ENCODE measurements around the gene PARD3B.

PARD3B gene

DNA sequence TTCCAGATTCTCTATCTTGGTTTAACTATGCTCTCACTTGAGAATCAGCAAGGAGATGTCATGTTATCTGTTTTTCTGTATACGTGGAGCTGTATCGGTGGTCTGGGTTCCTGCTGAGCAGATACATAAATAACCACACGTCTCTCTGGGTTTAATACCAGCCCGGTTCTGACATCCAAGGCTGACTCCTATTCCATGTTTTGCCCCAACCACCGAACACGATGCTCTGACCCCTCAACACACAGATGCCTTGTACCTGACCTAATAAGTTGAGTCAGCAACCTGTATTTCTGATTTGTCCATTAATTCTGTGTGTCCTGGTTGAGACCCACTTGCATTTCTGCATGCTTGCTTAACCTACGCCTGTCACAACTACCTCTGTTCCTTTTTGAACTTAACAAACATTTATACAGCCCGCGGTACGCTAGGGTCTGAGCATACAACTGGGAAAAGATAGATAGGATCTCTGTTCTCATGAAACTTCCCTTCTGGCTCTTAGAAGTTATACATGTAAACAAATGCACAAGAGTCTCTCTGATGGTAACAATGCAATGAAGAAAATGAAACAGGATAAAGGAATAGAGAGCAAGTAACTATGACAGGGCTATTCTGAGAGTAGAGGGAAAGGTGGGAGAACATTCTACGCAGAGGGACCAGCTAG, 480.4 kb downstream of the PARD3B start:
- no peak for DNase-seq

DNA sequence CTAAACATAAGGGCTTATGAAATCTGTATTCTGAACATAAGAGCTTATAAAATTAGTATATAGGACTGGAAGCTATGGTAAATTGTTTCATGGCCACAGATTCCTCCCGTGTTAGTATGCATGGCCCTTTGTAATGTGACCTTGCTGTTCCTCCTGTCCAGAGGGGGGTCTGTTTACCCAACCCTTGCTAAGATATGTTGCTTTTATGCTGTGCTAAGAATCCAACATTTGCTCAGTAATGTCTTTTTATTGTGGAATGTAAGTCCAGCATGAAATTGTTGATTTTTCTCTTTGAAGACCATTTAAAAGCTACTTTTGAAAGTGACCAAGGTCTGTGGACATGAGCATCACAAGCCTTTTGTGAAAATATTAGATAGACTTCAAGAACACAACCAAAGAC, 485.4 kb downstream of the PARD3B start:
- no peak for DNase-seq

DNA sequence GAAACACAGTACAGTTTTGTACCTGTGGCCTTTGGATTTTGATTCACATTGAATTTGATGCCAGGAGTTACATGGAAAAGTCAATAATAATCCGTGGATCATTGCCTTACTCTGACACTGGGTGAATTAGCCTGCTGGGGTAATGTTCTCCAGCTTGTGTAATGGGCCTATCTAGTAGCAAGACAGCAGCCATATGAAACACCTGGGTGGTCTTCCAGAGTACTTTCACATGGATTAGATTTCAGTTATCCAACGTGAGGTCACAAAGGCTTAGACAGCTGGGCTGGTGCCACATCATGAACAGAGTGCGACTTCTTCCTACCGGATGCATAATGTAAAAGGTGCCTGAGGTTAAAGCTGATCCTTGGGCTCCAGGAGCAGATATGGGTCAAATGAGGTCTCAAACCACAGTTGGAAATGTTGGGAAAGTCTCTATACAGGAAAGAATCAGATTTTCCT, 486.8 kb downstream of the PARD3B start:
- no peak for DNase-seq

DNA sequence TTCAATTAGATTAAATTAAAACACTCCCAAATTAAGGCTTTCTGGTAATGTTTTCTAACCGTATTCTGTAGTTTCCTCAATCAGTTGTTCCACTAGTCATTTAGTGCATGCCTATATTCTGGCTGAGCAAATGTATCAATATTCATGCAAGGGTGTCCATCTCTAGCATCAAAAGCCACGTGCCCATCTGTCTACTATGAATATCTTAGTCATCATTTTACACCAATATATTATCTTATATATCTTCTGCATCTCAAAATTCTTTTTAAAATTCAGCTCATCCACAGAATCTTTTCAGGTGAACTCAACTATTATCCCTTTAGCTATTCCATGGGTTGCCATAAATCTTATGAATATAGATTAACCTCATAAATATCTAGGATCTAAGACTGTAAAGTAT, 488.2 kb downstream of the PARD3B start:
- no peak for DNase-seq

DNA sequence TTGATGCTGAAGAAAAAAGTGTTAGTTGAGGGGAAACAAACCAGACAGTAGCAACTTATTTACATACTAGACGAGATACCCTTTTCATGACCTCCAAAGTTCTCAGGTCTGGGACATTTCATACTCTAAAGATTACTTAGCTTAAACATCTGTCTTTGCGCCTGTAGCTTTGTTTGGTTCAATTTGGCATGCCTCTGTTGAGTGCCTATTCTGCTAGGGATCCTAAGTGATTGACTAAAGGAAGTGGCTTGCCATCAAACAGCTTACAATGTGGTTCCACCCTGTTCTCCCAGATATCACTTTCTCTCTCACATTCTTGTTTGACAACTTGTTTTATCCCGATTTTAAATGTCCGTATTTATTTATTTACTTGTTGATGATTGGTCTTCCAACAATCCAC, 488.8 kb downstream of the PARD3B start:
- no peak for DNase-seq

DNA sequence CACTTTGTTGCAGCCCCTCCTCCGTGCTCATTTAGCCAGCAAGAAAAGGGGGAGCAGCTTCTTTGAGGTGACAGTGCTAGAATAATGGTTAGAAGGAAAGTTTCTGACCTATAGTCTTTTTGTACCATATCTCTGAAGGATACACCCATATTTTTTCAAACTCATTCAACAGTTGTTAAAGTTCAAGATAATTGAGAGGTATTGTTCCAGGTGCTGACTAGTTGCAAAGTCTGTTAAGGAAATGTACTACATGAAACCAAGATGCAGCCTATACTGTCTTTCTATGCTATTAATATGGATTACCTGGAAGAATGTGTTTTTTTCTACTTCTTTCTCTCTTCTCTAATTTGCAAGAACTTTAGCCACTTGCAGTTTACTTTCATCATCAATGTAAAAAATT, 495.0 kb downstream of the PARD3B start:
- no peak for DNase-seq

DNA sequence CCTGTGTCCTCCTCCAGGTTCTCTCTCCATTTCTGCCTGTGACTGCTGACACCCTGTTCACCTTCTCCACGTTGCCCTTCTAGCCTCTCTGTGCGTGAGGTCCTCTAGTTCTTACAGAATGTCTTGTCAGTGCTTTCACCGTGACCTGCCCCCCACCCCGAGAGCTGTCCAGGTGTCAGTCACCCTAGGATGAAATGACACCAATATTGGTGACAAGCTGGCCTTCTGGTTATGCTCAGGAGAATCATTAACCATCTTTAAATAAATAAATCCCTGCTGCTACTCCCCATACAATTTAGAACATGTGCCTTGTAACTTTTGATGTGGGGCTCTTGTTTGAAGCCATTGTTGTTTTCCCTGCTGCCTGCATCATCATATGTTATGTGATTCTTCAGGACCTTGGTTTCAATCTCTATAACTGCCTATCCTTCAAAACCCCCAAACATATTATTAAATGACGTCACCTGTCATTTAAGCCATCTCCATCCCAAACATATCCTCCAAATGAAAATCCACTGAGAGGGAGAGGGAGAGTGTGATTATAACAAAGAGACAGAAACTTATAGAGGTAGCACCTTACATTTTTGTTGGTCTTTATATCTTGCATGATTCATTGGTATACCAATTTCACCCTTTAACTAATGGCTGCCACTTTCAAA, 496.3 kb downstream of the PARD3B start:
- no peak for DNase-seq

DNA sequence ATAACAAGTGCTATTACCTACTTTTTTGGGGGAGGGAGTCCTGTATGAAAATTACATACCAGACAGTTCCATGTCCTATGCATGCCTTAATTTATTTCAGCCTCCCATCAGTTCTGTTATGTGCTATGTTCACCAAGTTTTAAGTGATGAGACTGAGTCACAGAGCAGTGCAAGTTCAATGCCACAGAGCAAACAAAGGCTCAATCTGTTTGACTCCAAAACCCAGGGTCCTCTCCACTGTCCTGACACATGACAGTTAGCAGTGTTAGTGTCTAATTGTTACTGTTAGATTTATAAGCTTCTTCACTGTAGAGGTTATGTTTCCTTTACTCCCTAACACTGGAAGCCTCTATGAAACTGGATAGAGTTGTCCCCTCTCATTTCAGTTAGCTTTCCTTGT, 498.0 kb downstream of the PARD3B start:
- DNase-seq: no peak

DNA sequence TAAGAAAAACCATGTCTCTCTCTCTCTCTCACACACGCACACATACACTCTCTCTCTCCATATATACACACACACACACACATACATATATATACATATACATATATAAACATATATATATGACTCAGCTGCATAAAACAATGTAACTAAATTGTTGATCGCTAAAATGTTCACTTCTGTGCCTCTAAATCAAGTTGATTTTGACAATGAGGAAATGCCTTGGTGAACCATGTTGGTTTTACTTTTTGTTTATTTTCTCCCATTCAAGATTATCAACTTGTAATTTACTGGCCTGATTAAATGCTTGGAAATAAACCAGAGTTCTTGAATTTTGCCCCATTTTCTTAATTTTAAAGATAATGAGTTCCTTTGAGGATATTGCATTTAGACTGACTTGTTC, 500.4 kb downstream of the PARD3B start:
- no peak for DNase-seq

DNA sequence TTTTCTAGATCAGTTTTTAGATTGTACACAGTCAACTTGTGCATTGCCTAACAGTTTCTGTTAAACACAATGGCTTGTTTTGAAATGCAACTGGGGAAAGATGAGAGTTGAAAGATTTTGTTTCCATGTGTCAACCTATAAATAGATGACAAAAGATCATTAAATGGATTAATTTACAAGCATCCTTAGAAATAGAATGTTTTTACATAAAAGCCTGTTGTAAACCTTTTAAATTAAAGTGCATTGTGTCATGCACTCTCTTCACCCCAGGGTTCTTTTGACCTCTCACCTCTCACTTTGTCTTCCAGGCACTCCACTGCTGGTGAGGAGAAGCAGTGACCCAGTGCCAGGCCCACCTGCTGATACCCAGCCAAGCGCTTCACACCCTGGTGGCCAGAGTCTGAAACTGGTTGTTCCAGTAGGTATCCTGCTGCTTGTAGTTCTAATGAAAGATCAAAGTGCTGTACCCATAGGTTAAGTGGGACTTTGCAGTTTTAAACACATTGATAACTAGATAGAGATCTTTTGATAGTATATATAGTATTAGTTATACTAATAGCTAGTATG, 502.1 kb downstream of the PARD3B start:
- DNase-seq: no peak

DNA sequence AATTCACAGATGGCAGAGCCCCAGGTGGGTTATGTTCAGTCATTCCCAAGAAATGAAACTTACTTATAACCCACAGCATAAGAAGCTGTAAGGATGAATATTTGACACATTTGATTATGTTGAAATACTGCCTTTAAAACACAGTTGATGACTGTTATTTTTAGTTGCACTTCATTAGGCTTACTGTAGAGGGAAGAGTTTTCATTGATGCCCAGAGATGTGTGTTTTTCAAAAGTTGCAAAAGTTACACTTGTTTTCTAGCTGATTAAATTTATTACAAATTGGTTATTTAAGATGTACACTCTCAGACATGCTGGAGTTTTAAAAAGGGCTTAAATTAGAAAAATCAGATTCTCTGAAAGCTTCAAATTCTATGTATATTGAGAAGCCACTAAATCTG, 506.1 kb downstream of the PARD3B start:
- no peak for DNase-seq

DNA sequence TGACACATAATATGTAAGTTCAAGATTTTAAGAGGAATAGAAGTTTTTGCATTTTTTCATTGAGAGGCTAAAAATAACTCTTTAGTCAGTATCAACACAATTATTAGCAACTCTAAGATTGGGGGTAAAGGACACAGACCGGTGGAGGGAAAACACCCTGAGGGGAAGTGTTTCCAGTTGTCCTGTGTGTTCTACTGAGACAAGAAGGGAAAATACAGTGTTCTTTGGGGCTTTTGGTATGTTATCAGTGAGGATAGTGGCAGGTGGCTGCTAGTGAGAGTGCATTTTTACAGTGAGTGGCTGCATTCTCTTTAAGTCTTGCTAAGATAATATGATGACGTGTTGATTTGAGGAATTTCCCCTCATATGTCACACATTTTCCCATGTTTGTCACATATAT, 507.5 kb downstream of the PARD3B start:
- no peak for DNase-seq

DNA sequence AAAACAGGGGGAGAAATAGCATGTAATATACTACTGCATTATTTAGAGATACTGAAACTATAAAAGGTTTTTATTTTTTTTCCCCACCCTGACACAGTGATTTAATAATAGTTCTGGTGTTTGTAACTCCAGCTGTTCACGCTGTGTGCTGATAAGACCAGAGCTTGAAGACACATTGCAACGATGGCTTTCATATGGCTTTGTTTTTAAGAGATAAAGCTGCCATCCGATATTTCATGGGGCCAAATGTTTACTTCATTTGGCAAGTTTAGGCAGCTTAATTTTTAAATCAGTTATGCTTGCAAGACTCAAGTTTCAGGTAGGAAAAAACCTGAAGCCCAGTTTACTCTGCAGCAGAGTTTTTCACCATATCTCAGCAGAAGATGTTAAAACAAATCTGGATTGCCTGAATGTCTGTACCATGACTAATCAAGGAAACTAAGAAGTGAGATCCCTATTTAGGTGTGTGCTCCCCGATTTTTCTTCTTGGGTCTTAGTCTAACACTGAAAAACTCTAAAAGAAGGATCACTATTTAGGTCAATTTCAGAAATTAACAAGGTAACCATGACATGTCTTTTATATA, 508.6 kb downstream of the PARD3B start:
- no peak for DNase-seq

DNA sequence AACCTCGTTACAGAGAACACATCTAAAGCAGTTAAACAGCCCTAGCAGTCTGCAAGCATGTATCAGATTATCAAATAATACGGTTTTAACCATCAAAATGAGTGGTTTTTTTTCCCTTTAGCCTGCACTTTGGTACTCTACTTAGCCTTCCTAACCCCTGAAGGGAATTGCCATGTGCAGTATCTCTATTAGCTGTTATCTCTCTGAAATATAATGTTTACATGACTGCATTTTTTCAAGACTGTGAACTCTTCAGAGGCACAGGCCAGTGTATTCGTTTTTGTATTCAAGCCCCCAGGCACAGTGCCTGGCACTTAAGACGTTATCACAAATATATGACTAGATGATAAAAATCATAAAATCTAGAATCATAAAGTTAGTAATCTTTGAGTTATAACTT, 509.5 kb downstream of the PARD3B start:
- DNase-seq: no peak

DNA sequence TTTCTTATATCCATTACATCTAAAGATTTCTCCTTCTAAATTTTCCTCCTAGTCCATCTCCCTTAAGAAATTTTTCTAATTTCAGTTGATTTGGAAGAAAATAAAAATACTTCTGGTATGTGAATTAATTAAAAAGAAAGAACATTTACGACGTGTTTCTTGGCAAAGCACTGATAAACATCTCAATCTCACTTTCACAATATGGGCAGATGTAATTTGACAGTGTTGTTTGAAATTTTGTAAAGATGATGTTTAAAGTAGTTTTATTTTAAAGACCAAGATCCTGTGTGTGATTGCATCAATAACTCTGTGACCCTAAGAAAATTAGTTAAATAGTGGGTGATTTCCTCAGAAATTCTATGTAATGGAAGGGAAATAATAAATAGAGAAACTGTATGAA, 510.0 kb downstream of the PARD3B start:
- no peak for DNase-seq

DNA sequence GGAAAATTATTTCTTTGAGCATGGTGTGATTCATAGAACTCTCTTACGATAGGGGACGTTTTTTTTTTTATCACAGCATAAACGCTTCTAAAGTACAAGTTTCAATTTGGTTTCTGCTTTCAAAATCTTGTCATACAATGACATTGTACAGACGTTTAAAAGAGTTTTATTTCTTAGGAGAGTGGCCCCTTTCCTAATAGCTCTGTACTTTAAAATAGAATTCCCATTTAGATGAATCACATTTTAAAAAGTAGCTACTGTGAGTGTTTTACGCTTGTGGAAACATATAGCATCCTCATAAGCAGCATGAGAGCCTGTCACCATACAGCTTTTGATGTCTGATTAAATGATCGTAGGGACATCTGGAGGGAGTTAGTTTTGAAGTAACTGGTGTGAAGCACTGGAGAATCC, 510.9 kb downstream of the PARD3B start:
- no peak for DNase-seq

DNA sequence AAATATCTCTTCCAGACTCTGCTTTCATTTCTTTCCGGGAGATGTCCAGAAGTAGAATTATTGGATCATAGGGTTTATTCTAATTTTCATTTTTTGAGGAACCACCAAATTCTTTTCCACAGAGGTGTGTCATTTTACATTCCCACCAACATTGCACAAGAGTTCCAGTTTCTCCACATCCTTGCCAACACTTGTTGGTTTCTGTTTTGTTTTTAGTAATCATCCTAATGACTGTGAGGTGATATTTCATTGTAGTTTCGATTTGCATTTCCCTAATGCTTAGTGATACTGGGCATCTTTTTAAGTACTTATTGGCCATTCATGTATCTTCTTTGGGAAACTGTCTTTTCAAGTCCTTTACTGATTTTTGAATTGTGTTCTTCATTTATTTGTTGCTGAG, 513.1 kb downstream of the PARD3B start:
- DNase-seq: no peak

DNA sequence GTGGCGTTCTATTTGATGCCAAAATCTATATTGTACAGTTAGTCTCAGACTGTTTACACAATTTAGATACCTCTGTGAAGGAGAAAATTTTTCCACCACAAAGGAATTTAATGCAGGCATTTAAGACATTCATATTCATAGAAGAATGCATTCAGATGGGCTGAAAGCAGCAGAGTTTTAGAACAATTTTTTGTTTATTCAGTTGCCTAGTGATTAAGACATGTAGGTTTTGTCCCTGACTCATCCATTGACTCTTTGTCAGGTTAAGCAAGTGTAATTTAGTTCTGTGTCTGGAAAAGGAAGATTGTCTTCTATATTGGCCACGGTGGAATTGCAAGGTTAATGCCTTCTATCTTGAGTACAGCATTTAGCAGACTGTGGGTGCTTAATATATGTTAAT, 515.0 kb downstream of the PARD3B start:
- DNase-seq: no peak

DNA sequence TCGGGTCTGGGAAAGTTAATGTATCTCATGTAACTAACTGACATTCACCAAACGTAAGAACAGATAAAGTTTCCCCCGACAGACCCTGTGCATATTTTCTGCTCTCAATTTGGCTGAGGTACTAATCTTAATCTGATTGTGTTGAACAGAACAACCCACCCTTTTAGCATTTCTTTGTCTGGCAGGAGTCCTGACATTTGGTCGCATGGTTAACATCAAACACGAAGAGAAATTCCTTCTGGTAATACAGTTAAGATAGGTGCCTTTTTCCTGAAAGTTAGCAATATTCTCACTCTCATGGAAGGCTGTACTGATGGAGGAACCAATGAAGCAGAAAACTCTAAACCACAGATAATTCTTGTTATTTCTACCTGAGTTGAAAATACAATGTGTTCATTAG, 520.8 kb downstream of the PARD3B start:
- no peak for DNase-seq

DNA sequence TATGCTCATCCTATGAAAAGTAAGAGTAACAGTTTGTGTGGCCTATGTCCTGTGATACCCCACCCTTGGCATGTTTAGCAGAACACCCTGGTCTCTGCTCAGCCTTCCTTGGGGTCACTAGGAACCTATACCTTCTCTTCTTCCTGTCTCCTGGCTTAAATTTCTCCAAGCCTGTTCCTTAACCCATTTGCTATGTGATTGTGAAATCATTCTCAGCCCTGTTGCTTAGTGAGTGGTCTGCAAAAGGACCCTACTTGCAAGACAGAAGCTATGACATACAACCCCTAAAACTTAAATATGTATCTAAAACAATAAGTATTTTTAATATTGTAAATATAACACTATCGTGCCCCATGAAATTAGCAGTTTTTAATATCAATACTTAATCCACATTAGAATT, 524.7 kb downstream of the PARD3B start:
- no peak for DNase-seq

DNA sequence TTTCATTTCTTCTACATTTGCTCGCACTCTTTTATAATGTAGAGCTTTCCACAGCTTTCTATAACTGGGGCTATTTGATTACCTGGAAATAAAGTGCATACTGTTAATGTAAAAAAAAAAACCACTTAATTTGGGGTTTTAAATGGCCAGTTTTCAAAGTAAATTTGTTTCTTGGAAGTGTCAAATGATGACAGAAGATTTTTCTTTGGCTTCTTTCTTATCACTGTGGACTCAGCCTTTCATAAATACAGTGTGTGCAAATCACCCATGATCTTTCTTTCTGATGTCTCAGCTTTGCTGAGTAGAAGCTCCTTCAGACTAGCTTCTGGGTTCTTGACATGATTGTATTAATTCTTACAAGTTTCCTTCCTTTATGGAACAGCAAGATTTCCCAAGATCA, 525.6 kb downstream of the PARD3B start:
- no peak for DNase-seq

DNA sequence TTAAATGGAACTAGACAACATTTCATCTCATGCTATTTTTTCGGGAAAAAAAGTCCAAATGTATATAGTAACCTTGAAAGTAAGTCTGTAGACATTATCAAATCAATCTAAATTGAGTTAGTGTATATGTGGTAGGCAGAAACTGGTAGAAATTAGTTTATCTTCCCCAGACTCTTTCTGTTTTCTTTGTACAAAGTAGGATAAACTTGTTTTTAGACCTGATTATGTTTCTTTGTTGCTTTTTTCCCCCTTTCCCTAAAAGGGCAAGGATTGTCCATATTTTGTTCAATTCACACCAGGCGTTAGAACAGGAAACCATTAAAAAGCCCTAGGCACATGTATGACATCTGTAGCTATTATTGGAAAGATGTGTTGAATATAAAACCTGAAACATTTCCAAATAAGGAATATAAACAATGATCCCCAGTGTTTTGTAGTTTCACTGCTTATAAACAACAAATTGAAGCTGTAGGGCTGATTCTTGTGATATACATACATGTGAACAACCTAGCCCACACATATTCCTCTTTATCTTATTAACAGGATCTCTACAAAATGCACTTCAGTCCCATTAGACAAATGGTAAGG, 528.3 kb downstream of the PARD3B start:
- no peak for DNase-seq

DNA sequence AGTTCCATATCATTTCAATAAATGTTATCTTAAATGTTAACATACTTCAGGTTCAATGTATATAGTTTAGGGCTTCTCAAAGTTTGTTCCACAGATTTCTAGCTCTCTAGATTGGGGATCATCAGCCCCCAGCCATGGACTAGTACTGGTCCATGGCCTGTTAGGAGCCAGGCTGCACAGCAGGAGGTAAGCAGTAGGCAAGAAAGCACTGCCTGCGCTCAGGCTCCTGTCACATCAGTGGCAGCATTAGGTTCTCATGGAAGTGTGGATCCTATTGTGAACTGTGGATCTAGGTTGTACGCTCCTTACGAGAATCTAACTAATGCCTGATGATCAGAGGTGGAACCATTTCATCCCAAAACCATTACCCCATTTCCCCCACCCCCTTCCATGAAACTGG, 531.1 kb downstream of the PARD3B start:
- DNase-seq: no peak

DNA sequence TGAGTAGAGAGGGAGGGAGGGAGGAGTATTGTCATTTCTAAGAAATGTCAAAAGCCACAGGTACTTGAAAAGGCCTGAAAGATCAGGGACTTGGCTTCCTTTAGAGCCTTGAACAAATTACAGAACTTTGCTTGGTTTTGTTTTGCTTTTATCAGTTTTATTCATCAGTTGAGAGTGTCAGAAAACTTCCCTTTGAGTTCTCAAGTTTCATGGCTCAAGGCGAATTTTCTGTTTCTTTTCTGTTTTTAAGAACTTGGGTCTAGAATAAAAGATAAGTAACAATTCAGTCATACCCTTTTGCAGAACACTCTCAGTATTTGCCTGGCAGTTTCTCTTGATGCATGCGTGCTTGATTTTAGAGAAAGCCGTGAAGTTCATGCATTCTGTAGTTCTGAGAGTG, 531.9 kb downstream of the PARD3B start:
- no peak for DNase-seq

Data from activated effector memory CD4-positive, alpha-beta T cell treated with anti-CD3 and anti-CD28 coated beads, Interleukin-2, amount 50 U/mL, for 16 hours (primary cell).